Activated T-cell treated with anti-CD3 and anti-CD28 coated beads, Interleukin-2, amount 50 U/mL, for 1 hour (primary cell): ENCODE measurements around the gene GFPT2.

Experiments
- DNase-seq: peaks from one replicate; pipeline ENCODE4 v3.0.0-alpha.2; 2020

Gene GFPT2

DNA sequence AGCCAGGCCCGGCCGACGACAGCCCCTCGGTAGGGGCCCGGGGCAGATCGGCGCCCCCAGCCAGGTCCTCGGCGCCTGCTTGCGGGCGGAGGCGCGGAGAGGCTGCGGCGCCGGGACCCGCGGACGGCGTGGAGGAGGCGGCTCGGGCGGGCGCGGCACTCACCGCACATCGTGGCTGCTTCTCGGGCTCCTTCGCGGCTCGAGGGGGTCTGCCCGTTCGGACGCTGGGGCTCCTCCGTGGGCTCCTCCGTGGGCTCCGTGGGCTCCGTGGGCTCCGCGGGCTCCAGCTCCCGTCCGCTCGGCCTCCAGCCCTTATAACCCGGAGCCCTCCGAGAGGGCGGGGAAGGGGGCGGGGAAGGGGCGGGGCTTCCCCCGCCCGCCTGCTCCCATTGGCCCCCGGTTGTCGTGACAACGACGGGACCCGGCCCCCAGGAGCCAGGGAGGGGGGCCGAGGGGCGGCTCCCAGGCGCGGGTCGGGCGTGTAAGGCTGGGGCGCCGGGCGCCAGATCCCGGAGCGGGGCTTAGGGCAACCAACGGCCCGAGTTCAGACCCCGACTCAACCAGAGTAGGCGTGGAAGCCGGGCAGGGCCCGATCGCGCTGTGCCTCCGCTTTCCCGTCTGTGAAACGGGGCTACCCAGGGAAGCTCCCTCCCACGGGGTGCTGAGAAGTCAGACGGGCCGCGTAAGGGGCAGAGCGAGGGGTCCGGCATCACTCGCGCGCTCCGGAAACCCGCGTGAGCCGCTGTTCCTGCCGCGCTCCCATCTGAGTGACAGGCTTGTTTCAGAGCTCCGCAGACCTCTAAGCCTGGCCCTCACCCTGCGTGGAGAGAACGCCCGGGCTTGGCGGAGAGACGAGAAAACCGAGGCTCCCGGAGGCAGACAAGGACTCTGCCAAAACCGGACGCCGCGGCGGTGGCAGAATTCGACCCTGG is at the start of gene GFPT2:
Gene GFPT2 (minus strand): TSS at position 289 of the 932 bp plus-strand sequence. CDS start 119 bp downstream, at position 170.
- peak; percentile 85 for DNase-seq

DNA sequence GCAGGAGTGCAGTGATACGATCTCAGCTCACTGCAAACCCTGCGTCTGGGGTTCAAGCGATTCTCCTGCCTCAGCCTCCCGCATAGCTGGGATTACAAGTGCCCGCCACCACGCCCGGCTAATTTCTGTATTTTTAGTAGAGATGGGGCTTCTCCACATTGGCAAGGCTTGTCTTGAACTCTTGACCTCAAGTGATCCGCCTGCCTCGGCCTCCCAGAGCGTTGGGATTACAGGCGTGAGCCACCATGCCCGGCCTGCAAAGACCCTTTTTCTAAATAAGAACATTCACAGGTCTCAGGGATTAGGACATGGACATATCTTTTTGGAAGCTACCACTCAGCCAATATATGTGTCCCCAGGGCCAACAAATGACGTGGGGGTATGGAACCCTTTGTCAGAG is 49.6 kb upstream of the GFPT2 start:
- no peak for DNase-seq

DNA sequence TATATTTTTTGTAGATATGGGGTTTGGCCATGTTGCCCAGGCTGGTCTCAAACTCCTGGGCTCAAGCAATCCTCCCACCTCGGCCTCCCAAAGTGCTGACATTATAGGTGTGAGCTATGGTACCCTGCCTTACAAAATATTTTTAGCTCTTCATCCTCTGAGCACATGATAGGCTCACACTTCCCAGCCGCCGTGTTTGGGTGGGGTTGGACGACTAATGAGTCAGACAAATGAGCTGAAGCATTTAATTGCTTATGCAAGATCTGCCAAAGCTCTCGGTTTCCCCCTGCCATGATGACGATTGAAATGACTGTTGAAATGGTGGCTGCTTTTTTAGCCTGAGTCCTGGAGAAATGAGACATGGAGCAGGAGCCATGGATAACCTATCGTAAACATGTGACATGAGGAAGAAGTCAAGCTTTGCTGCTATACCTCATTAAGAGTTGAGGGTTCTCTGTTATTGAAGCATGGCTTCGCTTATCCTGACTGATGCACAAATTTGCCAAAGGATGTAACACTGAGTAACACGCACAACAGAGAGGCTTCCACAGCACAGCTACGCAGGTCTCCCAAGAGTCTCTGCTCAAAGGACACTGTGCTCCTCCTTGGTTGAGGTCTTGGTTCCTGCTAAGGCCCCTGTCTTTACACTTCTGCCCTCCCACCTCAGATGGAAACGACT is 48.2 kb upstream of the GFPT2 start:
- no peak for DNase-seq

DNA sequence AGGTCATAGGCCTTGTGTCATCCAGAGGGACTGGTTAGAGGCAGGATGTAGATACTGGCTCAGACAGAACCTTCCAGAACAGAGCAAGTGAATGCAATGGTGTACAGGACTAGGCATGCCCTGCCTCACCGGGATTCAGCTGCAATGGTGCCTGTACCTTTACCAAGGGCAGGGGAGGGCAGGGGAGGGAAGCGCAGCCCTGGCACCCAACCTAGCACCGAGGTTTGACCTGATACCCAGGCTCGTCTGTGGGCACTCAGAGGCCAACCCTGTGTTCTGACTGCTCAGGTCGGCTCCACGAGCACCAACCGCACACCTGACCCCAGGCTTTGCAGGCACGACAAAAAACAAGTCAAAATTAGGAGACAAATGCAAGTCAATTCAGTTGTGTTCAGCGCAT is 47.3 kb upstream of the GFPT2 start:
- DNase-seq: no peak

DNA sequence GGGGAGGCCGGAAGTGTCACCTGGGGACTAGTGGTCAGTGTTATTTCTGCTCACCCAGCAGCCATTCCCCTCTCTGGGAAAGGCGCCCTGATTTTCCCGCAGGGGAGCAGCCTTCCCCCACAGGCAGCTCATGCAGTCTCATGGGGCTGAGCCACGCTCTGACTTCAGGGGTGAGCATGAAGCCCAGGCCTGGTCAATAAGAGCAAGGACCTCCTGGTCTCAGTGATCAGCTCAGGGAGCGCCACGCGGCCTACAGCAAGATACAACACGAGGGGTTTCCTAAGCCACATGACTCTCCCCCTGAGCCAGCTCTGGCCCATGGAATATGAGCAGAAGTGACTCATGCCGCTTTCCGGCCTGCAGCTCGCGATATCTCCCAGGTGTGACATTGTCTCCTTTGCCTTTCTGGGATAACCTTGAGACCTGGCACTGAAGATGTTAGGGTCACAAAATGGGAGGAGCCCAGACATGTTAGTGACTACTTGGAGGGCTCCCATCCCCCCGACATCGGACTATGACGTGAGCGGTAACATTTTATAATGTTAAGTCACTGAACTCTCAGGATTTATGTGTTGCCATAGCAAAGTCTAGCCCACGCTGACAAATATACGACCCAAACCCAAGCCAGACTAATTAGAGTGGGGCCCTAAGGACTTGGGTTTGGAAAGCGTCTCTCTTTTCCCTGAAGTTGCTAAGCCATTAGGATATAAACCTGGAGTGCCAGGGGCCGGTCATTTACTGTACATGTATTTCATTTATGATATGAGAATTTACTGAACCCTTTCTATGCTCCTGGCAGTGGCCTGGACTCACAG is 46.5 kb upstream of the GFPT2 start:
- no peak for DNase-seq

DNA sequence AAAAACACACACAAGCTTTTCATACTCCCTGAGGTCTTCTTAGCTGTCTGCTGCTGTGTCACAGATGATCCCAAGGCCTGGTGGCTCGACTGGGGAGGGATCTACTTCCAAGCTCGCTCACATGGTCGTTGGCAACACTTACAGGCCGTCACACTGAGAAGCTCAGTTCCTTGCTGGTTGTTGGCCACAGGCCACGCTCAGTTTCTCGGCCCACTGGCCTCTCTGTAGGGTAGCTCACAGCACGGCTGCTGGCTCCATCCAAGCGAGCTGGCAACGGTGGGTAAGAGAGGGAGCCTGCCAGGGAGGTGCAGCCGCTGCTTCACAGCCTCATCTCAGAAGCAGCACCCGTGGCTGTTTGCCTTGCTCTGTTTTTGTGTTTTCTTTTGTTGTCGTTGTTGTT is 43.8 kb upstream of the GFPT2 start:
- DNase-seq: no peak

DNA sequence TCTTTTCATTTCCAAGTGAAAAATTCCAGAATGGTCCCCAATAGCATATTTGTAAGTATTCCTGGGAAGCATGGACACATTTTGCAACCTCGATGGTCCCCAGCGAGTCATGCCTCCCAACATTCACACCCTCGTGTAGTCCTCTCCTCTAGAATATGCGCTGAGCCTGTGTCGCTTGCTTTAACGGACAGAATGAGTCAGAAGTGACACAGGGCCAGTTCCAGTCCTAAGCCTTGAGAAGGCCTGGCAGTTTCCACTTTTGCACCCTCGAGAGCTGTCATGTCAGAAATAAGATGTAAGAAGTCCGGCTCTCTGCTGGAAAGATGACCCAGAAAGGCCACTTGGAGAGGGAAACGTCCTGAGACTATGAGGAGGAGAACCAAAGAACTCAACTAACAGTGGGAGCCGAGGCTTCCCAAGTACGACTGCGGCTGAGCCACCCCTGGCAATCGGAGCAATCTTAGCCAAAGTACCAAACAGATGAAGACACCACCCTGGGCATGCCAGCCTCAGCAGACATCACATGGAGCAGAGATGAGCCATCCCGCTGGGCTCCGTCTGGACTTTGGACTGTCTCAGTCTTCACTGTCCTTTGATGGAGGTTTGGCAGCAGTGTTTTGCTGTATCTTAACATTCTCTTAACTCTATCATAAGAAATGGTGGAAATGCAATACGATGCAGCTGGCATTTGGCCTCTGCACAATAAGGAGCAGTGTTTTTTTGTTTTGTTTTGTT is 42.6 kb upstream of the GFPT2 start:
- DNase-seq: no peak

DNA sequence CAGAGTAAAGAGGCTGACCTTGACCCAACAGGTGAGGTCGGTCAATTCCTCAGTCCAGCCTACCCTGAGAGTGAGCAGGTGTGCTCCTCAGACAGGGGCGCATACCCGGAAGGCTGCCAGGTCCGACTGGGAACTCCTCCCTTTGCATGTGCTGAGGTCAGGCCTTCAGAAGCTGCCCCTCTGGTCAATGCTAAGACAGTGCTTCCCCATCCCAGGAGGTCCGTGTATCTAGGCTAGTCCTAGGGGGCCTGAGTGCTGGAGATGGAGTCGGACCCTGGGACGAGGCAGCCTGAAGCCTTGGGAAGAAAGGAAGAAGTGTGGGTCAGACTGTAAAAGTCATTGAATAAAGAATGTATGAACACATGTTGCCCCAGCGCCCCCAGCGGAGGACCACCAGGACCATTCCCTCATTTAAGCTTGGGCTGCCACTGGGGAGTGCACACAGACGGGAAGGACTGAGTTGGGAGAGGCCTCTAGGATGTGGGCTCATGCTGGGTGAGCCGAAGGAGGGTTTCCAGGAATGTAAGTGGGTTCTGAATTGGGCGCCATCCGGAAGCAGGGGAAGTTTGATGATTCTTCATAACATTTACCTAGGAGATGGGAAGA is 41.0 kb upstream of the GFPT2 start:
- DNase-seq: no peak

DNA sequence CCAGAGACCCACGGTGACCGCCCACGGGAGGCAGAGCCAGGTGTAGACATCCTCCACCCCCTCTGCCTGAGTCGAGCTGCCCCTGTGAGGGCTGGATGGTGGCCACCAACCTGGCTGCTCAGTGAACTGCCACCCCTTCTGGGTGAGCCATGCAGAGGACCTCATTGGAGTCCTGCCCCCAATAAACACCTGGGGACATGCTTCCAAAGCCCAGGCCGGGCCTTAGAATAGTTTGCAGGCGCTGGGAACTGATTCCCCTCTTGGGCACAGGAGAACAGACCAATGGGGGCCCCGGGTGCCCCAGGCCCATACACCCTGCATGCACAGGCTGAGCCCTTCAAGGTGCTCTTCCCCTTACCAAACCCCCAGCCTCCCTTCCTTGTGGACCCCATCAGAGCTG is 38.1 kb upstream of the GFPT2 start:
- no peak for DNase-seq

DNA sequence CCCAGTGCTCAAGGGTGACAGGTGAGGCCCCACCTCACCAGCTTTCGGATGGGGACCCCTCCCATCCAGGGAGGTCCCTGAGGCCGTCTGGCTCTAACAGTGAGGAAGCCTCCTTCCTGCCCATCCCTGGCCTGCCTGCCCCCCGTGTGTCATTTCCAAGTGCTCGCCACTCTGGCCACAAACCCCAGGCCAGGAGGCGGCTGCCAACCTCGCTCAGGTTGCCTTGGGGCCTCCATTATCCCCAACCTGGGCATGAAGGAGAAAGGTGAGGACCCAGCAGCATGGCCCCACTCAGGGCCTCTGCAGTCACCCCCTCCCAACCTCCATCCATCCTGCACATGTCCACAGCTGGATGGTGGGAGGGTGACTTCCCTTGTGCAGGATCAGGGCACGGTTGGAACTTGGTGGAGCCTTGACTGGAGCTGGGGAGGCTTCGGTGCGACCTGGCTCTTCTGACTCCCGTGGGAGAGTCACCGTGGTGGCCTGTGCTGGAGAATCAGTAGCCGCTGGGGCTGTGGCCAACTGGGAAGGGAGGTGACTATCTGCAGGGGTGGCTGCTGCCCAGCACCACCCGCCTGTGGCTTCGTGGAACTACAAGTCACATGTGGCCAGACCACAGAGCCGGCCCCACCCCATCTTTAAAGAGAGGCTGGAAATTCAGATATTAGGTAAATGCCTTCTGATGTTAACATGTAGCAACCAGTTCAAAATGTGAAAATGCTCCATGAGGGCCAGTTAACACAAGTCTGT is 37.5 kb upstream of the GFPT2 start:
- DNase-seq: no peak

DNA sequence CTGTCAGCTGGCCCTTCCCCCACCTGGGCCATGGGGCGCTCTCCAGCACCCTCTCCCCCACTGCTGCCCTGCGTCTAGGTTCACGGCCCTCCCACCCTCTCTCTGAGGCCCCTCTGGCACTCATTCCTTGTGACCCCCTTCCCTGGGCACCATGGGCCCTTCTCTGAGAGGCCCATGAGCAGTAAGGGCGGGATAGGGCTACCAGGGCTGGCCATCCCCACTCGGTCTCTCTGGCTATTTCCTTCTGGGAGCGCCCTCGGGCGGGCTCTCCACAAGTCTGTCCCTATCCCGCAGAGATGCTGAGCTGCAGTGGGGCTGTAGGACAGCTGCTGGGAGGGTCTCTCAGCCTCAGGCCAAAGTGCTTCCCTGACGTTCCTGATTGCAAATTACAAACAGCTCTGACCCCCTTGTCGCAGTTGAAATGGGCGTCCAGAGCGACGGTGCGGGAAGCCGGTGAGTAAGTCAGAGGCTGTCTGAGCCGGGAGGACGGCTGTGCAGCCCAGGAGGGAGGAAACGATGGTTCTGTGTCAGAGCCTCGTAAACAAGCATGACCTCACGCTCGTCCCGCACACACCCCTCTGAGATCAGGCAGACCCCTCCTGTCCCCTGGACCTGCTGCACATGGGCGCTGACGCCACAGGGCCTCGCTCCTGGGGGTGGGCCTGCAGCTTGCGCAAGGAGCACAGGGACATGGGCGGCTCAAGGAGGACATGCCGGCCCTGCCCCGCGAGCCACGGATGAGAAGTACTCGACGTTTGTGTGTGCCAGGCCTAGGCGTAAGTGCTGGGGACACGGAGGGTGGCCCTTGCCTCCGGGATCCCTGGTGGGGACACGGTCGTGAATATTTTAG is 36.3 kb upstream of the GFPT2 start:
- DNase-seq: no peak

DNA sequence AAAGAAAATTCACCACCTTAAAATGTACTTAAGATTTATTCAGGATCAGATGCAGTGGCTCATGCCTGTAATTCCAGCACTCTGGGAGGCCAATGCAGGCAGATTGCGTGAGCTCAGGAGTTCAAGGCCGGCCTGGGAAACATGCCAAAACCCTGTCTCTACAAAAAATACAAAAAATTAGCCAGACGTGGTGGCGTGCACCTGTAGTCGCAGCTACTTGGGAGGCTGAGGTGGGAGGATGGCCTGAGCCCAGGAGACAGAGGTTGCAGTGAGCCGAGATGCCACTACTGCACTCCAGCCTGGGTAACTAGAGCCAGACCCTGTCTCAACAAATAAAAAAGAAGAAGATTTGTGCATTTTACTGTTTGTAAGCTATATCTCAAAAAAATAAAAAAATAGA is 34.7 kb upstream of the GFPT2 start:
- no peak for DNase-seq

DNA sequence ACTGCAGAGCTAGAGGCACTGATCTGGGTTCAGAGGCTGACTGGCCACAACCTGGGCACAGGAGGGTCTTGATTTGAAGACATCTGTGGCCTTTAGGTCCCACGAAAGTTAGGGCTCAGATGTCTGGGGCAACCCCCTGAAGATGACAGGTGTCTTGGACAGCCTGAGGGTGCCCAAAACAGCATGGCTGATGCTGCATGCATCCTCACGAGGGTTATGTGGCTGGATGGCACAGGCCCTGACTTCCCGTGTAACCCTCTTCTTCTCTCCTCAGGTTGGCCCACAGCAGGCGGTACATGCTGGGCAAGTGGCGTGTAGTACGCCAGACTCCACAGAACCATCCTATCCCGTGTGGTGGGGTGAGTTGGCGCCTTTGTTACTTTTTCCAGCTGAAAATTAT is 29.8 kb upstream of the GFPT2 start:
- no peak for DNase-seq

DNA sequence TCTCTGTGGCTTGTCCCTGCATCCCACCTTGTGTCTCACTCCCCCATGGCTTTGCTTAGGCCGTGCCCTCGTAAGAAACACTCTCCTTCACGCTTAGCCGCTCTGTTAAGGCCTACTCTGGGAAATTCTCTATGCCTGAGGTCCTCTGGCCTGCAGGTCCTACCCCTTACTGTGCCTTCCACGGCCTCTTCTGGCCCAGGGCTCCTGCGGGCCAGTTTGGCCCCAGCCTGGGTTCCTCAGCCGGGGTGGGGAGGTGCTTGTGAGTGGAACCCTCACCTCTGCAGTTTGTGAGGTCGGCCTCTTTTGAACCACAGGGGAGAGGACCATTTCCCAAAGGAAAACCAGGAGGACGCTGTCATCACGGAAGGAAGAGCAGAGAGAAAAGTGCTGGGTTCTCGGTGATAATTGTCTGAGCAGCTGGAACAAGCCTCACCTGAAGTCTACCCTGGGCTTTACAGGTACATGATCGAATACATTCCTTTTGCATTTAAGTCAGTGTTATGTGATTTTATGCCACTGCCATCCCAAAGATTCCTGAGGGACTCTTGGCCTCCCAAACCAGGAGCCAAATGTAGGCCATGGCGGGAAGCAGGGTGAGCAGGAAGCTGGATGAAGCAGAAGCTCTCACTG is 28.8 kb upstream of the GFPT2 start:
- DNase-seq: no peak

DNA sequence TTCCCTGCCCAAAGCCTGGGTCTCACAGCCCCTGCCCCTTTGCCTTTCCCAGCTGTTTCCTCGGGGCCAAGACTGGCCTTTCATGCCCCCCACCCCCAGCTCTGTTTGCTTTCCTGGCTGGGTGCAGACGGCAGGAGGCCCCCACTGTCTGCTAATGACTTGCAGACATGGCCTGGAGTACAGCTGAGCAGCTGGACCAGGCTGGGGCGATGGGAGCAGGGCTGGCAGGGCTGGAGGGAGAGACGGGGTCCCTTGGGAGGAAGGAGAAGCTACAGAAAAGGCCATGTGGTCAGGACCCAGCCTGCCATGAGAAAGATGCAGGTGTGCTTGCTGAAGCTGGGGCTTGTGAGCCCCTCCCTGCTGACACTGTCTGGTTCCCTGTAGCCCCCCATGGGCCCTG is 28.3 kb upstream of the GFPT2 start:
- DNase-seq: no peak

DNA sequence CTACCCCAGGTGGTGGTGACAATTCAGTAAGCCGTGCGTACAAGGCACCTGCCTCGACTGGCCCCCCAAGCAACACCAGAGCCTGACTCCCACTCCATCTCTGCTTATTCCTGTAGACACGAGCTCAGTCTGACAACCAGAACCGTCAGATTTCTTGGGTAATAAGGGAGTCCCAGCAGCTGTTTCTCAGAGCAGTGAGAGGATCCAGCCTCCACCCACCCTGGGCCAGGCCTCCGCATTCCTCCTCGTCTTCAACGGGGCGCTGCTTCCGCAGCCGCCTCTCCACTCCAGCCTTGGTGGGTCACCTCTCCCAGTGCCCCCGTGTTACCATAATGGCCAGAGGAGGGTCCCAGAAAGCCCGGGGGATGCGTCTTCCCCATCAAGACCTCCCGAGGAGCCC is 27.7 kb upstream of the GFPT2 start:
- DNase-seq: no peak

DNA sequence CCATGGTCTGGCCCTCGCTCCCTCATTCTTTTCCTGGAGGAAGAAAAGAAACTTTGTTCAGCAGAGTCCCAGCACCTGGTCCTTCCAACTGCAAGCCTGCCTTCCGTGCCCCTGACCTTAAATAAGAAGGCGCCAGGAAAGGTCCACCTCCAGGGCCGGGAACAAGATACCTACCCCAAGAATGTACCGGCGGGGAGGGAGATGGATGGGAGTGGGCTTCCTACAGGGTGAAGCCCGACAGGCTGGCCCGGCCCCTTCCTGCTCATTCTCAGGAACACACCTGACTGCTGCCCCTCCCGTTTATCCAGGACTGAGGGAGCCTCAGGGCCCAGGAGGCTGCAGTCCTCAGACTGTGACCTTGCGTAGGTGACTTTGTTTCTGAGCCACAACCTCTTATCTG is 27.3 kb upstream of the GFPT2 start:
- no peak for DNase-seq

DNA sequence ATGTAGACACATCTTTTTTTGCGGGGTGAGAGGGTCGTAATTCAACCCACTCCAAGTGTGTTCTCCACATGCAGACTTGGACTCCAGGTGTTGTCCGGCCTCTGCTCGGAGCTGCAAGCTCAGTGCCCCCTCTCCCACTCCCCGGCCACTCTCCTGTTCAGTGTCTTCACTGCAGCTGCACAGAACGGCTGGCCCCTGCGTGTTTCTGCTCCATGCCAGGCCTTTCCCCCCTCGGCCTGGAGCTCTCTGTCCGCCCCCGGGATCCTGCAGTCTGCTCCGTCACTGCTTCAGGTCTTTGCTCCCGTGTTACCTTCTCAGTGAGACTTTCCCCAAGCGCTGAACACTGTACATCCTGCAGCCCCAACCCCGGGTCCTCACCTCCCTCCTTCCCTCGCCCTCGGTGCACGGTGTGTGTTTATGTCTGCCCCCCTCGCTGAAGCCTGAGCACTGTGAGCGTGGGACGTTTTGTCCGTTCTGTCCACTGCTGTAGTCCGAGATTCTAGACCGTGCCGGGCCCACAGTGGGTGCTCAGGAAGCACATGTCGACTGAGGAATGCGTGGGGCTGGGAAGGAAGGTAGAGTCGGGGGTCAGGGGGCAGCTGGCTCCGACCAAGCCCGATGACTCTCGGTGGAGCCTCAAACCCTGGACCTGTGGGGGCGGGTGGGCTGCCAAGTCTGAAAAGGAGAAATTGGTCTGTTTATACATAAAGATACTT is 26.4 kb upstream of the GFPT2 start:
- no peak for DNase-seq
